Vagina (tissue), 2 donors: ENCODE results near the gene KIAA1671.

Experiments used
- CTCF ChIP-seq, 3 experiments: fragments of 450-650 bp in 2 of 3; fragments of 200-600 bp in 1 of 3; sonication (generic) in 1 of 3; IDR thresholded peaks; one replicate each; pipeline ENCODE4 v1.5.1; 2017 to 2019; ENCODE audit warnings: antibody characterized with exemption in 3 of 3, mild to moderate bottlenecking in 2 of 3, moderate library complexity in 2 of 3
- POLR2A ChIP-seq, 2 donors: fragments of 450-650 bp; IDR thresholded peaks; one replicate each; pipeline ENCODE4 v1.6.1; 2017; ENCODE audit warnings: antibody characterized with exemption in 2 of 2, mild to moderate bottlenecking in 2 of 2, moderate library complexity in 2 of 2
- POLR2AphosphoS5 ChIP-seq, 2 donors: sonication (generic); formaldehyde crosslinking; IDR thresholded peaks; one replicate each; pipeline ENCODE4 v1.9.0; 2017; ENCODE audit warnings: antibody characterized with exemption in 2 of 2, mild to moderate bottlenecking in 2 of 2, low read depth in 1 of 2; ENCODE audit not compliant: insufficient read depth in 1 of 2

DNA sequence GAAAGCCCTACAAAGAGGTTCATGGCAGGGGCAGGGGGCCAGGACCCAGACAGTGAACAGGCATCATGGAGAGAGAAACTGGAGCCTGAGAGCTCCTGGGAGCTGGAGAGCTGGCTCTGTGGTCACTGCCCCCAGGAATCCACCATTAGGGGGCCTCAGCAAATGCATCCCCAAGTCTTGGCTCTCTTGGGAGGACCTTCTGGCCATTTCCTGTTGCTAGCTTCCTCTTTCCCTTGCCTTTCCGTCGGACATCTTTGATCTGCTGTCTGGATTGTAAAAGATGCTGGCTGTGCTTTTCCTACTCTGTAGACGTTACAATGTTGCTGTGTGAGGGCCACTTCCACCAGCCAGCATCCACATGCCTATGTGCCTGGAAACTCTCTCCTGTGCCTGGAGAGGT, 259.8 kb downstream of the KIAA1671 start:
- TF ChIP-seq CTCF (IDR thresholded peaks at IDR 0.05) (no peak), POLR2A (IDR thresholded peaks at IDR 0.05) (no peak), POLR2AphosphoS5 (IDR thresholded peaks at IDR 0.05; ENCODE audit: insufficient read depth in 1 of 2, low read depth in 1 of 2) (no peak)
